Measurements from ENCODE around the gene OR2T35.
"Not testable (repeated sequence)": the region's sequence is repeated elsewhere in the genome, so short reads cannot be mapped to it uniquely, and the experiment has no call there.

The OR2T35 gene, protein sequence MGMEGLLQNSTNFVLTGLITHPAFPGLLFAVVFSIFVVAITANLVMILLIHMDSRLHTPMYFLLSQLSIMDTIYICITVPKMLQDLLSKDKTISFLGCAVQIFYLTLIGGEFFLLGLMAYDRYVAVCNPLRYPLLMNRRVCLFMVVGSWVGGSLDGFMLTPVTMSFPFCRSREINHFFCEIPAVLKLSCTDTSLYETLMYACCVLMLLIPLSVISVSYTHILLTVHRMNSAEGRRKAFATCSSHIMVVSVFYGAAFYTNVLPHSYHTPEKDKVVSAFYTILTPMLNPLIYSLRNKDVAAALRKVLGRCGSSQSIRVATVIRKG

DNA sequence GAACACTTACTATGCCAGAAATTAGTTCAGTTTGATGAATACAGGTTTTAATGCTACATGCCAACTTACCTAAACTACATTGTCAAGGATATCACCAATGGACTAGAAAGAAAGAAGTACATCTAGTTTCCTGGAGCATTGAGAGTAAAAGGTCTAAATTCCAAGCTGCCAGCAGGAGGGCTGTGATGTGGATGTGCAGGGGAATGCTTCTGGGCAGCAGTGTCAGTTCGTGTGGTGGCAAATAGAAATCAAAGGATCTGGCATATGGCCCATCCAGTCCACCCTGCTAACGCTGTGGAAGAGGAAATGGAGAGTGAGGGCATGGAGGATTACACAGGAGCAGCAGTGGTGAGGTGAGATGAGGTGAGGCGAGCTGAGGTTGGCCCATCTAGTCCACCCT, at the start of gene OR2T35:
OR2T35 (minus strand) TSS at position 101 of the 400 bp plus-strand sequence. CDS start 6,020 bp downstream, outside the sequence.
- DNase-seq, result not testable (repeated sequence)

DNA sequence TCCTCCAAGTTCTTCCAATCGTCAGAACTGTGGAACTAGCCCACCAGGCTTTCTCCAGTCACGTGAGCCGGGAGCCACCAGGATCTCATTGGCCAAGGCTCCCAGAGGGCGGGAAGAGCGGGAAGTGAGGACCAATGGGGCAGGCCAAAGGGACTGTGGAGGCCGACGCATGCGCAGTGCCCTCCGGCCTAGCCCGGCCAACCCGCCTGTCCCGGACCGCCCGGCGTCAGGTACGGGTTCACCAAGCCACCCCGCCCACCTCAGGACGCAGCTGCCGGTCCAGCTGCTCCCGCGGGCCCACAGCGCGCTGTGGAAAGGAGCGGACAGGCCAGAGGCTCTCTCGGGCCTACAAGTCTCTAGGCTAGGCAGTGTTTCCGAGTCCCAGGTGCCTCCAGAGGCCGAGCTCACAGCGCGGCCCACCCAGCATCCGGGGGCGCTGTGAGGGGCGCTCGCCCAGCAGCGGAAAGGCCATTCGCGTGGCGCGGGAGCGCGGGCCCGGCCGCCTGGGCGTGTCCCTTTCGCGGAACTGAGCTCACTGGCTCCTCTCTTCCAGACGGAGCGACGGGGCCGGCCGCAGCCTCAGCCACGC, 46.6 kb upstream of the OR2T35 start:
- no peak for DNase-seq

DNA sequence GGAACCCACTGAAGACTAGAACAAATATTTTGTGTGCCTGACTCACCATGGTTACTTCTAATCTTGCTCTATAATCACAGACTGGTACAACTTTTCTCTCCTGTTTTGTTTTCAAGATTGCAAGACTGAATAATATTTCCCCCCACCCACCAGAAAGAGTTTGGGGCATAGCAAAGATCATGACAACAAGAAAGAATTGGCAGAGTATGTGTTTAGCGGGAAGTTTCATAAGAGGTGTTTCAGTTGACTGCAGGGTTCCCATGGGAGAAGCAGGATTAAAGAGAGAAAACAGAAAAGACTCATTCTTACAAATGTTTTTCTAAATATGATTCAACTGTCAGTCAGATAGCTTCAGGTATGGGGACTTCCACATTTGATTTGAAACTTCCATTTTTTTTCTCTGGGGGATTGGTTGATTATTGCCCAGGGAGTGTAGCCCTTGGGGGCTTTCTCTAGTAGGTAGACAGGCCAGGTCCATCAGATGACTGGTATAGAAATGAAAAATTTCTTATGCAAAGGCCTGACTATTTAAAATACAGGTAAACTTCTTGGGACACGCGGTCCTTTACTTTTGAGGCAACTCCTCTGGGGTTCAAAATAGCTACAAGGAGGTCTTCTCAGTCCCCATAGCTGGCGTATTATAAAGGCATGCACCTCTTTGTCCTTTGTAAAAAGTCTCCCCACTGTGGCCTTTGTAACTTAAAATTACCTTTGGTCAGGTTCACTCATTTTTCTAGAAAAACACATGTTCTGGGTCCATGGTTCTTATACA, 43.6 kb upstream of the OR2T35 start:
- no peak for DNase-seq

DNA sequence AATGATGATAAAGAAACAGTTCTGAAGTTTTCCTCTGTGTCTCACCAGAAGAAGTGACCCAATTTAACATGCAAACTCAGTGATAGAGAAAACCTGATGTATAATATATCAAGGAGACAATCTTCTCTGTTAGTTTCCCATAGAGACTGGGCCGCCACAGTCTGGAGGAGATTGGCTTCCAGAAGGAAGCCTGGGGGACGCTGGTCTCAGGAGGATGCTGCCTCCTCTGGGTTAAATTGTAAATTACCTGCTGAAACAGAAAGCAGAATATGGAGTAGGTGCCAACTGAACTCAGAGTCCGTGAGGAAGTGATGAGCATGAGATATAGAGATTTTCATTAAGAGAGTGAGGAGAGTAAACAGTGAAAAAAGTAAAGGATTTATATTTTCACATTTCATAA, 41.7 kb upstream of the OR2T35 start:
- no peak for DNase-seq

DNA sequence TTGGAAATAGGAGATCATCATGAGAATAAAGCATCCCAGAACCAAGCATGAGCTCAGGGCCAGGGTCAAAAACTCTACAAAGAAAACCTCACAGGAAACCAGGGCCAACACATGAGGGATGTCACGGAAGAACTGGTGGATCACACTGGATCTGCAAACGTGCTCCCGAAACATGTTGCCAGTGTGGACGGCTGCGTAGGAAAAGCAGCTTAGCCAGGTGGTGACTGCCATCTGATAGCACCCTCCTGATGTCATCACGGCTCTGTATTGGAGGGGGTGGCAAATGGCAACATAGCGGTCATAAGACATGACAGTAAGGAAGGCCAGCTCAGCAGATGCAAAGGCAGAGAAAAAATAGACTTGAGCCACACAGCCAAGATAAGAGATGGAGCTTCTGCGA, 36.6 kb upstream of the OR2T35 start:
- DNase-seq, result no peak

DNA sequence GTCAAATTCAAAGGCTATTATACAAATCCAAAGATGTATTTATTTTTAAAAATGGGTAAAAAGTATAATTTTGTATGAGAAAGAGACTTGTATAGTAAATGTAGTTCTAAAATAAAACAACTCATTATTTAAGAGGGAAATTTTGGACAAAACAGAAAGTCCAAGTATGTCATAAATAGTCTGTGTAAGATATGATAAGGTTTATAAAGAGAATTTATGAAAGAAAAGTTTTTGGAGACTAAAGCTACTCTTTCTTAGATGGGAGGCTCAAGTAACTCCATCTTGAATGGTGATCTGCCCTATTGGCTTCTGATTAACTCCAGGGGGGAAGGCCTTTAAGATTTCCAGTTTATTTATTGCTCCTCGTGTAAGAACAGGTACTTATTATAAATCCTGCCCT, 24.9 kb upstream of the OR2T35 start:
- no peak for DNase-seq

DNA sequence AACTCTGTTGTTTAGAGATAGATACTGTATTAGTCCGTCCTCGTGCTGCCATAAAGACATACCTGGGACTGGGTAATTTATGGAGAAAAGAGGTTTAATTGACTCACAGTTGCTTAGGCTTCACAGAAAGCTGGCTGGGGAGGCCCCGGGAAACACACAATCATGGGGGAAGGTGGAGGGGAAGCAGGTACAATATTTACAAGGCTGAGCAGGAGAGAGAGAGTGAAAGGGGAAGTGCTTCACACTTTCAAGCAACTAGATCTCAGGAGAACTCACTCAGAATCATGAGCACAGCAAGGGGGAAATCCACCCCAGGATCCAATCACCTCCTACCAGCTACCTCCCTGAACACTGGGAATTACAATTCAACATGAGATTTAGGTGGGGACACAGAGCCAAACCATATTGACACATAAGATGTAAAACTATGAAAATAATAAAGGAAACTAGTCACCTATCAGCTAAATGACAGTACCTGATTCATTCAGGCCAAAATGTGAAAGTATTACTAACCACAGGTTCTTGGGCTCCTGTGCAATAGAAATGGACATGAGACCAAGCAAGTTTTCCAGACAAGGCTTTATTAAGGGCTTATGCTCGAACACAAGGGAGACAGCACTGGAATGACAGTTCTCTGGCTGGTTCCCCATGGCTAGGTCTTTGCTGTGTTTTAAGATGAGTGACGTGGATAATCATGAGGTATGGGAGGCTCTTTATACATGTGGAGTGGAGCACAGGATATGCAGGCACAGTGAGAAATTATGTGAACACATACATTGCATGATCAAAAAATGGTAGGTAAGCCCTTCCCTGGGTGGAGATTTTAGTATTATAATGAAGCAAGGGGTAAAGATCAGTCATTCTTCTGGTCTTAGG, 18.6 kb upstream of the OR2T35 start:
- not testable (repeated sequence) for DNase-seq

DNA sequence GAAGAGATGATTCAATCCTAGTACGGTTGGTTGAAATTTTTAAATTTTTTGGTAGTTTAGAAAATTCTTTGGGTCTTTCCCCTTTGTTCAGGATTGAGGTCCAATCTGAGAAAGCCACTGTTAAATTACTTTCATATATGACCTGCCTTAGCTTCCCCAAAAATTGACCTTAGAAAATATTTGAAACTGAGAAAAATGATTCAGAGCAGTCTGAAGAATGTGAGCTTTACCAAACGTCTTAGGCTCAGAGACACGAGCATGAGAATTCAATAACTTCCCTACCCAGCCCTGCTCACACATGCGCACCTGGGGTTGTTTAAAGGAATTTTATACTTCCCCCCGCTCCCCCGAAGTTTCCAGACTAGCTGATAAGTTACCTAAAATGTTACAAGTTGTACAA, 11.7 kb upstream of the OR2T35 start:
- DNase-seq, result not testable (repeated sequence)

DNA sequence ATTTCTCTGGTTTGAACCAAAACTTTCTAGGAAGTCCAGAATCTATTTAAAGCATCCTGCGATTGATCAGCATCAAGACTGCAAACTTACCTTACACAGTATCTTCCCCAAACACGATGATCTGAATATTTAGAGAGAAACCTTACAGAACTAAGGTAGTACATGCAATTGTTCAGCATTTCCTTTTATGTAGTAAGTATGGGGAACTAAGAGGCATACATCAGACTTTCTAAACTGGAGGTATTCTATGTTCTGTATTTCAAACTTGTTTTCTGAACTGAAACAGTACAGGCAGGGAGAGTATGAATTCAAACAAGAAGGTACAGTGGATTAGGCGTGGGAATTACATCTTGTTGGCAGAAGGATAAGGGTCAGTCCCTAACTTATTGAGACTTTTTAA, 10.3 kb upstream of the OR2T35 start, which contains the start of gene OR2T27:
OR2T27 (minus strand) TSS at position 175 of the 400 bp plus-strand sequence. CDS start 4,644 bp downstream, outside the sequence.
- DNase-seq, result not testable (repeated sequence)

DNA sequence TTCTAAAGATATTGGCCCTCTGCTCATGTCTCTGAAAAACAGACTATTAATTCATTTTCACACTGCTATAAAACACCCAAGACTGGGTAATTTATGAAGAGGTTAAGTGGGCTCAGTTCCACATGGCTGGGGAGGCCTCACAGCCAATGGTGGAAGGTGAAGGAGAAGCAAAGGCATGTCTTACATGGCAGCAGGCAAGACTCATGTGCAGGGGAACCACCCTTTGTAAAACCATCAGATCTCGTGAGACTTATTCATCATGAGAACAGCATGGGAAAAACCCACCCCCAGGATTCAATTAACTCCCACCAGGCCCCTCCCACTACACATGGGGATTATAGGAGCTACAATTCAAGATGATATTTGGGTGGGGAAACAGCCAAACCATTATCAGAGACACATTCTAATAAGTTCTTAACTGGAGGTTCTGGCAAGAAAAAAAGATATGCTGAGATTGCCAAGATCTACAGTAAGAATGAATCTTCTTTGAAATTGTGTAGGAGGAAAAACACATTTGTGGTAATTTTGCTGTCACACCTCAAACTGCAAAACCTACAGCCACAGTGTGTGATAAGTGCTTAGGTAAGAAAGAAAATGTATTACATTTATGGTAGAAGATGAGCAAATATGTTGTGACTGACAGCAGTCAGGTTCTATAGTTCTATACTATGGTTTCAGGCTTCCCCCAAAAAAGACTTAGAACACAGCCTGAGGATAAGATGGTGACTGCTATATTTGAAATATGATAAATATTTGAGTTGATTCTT, 3.9 kb upstream of the OR2T35 start:
- DNase-seq, result not testable (repeated sequence)

DNA sequence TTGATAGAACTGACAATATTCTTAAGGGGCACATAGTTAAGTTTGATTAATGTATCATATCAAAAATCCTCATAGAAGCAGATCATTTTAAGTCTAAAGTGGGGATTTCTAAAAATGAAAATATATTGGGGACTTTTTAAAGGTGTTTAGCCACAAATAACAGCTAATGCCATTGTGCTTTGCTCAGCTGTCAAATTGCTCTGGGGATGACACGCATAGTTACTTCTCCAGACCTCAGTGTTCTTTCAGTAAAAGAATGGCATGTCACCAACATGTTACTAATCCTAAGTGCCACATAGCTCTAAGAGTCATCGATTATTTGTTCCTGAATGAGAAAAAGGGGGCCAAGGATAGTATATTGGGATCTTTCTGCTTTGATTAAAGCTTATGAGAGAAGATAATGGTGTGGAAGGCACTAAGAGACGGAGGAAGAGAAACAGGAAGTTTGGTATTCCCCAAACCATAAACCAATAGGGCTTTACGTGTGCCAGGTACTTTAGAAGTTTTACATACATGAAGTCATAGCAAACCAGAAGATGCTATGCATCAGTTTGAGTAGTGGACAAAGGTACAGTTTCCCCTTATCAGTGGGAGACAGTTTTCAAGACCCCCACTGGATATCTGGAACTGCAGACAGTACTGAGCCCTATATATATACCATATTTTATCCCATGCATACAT, 2.0 kb downstream of the OR2T35 start:
- DNase-seq, result not testable (repeated sequence)

DNA sequence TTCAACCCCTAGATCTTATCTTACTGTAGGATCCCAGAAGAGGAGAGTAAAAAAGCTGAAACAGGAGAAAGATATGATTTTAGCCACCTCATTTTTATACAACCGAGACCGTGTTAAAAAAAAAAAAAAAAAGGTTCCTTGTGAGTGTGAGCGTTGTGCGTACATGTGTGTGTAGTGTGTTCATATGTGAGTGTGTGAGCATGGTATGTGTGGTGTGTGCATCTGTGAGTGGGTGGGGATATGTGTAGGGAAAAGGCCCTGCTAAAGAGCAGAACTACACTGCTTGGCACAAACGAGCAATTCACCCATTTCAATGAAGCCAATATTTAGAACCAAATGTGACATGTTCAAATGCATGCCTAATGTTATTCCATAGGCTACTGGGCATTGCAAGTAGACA, 3.5 kb downstream of the OR2T35 start:
- not testable (repeated sequence) for DNase-seq

DNA sequence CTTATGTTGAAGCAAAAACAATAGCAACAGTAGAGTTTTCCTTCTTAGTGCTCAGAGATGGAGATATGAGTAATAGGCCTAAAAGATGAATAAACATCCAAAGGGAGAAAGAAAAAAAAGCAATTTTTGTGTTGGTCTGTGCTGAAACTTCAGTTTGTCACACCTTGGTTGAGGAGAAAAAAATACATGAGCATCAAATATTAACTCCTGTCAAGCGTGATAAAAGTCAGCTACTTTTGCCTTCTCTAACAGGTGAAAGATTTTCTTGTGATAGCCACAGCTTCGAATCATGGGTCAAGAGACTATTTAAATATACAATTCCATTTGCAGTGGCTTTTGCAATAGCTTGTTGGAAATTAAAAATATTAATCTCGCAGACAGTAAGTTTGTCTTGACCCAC, 4.2 kb downstream of the OR2T35 start:
- not testable (repeated sequence) for DNase-seq

DNA sequence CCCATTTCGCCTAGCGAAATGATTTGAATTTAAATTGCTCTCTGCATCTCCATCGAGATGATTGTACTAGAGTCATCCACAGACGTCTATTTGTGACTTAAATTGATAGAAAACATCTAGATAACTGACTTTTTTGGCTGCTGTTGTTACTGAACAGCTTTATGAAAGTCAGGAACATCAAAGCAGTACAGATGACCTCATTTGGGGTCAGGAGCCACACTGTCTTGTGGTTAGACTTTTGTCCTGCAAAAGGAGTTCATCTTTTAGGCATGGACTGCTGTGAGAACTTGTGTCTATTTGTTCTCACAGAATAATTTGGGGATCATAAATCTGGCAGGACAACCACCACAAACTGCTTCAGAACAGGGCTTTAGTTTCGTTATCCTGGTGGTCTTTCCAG, 5.4 kb downstream of the OR2T35 start:
- DNase-seq, result not testable (repeated sequence)

DNA sequence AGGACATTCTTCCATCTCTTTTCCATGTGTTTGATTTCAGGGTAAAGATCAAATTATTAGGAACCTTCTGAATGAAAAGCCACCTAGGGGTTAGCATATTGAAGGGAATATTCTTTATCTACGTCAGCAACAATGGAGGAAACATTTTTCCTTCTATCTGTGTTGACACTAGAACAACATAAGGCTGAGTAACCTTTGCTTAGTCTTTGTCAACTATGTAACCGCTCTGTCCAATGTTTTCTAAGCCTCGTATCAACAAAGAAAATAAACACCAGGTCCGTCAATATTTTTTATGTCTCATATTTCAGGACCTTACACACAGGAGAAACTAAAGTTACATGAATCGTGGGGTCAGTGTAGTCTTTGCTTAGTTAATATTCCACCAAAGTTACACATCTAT, 8.5 kb downstream of the OR2T35 start:
- not testable (repeated sequence) for DNase-seq

DNA sequence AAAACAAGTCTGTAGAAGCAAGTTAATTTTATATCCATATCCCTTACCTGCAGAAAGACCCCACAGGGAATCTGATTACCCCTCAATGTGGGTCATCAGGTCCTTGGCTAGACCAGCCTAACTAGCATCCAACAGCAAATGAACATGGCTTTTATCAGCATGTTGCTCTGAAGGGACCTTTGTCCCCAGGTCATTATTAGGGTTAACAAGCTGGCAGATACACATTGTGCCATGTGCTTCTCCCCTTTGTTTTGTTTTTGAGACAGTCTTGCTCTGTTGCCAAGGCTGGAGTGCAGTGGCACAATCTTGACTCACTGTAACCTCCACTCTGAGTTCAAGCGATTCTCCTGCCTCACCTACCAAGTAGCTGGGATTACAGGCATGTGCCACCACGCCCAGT, 10.1 kb downstream of the OR2T35 start, which contains the start of gene OR2T11:
OR2T11 (minus strand) TSS at position 101 of the 400 bp plus-strand sequence. CDS start 7,963 bp downstream, outside the sequence.
- not testable (repeated sequence) for DNase-seq

DNA sequence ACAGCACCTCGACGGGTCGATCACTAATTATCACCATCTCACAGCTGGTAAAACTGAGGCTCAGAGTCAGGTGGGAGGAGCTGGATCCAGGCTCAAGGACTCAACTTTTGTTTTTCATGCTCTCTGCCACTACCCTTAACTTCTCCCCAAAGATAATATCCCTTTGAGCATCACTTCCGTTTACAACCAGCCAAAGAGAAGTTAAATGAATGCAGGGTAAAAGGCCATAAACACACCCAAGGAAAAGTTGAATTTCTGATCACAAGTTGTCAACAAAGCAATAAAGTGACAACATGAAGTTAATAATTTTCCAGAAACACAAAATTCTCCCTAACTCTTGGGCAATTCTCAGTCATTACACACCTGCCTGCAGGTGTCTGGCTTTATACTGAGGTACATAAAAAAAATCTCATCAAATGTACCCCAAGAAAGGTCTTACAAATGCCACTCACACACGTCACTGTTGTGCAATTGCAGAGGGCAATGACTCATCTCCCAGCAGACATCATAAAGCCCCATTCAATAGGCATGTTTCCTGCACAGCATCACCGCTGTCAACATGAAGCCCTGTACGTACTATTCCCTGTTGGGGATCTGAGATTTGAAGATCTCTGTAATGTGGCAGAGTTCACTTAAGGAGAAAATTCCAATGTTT, 13.6 kb downstream of the OR2T35 start:
- no peak for DNase-seq

DNA sequence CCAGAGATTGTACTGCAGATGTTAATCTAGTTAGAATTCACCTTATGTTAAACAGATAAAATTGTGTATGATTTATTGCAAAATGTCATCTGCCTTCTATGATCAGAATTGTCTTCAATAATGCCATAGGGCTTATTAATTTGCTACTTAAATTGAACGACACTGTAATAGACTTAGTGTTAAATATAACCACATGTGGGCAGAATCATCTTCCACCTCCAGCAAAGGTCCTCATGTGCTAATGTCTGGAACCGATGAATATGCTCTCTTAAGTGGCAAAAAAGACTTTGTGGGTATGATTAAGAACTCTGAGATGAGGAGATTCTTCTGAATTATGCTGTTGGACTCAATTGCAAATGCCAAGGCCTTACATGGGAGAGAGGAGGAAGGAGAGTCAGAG, 14.5 kb downstream of the OR2T35 start:
- no peak for DNase-seq

DNA sequence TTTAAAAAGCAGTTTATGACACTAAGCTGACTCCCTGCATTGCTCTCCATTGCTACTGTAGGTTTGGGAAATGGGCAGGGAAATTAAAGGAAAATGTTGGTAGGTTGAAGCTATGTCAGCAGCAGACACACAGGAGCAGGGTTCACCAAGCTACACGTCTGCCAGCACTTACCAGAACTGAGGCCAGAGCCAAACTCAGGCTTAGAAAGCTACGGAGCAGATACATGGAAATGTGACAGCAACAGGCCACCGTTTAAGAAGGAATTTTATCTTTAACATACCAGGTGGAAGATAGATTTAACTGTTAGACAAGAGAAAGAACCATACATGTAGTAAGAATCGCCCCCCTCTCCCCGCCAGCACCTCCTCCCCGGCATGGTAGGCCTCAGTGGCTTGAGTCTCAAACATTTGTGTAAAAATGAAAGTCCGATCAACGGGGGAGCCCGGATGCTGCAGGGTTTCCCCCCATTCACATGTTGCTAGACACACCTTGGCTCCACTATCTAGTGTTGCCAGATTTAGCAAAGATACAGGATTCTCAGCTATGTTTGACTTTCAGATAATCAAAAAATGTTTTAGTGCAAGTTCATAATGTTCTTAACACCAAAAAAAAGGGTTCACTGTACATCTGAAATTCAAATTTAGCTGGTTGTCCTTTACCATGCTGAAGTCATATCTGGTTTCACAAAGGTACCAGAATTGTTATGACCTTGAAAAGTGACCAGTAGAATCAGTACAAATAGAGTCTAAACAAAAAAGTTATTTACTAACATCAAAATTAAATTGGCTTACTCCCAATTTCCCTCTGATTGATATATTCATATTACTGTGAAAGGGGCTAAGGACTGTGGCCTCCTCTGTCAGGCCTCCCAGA, 16.9 kb downstream of the OR2T35 start:
- DNase-seq, result no peak

Measured in 8988T (cell line).